ENCODE measurements around the gene ASPG. TPM values are rescaled to one million over a fixed set of nuclear protein-coding genes. Genes with fewer than 3 reads are reported as not detected.

The ASPG gene
- total RNA-seq, 1 donor from 2014 or later, result 1.1 TPM

DNA sequence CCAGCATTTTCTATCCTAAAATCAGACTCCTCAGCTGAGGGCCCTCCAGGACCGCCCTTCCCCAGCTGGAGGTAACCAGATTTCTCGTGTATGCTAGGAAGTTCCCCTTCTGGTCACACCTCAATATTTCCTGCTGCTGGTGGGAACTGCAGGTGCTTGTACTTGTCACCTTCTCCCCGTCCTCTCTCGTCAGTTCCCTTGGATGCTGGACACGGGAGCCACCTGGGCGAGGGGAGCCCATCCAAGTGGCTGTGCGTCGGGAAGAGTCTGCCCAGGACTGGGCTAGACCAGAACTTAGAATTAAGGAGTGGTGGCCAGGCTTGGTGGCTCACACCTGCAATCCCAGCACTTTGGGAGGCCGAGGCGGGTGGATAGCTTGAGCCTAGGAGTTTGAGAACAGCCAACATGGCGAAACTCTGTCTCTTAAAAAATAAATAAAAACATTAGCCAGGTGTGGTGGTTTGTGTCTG lies 29.7 kb downstream of the ASPG start:
- no peak for DNase-seq (ENCODE audit: low spot score)

DNA sequence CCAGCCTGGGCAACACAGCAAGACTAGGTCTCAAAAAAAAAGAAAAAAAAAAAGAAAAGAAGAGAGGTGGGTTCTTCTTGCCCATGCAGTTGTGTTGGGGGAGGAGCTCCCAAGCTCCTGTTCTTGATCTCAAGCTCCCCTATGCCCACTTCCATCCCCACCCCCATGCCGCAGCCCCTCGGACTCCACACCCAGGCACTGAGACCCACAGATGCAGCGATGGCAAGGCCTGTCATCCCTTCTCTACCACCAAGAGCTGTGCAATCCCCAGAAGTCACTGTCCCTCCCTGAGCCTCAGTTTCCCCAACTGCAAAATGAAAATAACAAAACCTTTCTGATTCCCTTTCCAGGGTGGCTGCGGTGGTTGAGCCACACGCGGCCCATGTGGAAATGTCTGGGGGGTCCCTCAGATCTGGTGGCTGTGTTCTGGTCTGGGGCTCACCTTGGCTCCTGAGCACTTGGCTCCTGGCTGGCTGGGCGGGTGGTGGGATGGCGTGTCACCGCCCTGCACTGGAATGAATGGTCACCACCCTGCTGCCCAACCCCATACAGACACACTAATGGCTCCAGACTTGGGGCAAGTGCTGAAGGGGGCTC lies 30.3 kb downstream of the ASPG start:
- no peak for DNase-seq (ENCODE audit: low spot score)

DNA sequence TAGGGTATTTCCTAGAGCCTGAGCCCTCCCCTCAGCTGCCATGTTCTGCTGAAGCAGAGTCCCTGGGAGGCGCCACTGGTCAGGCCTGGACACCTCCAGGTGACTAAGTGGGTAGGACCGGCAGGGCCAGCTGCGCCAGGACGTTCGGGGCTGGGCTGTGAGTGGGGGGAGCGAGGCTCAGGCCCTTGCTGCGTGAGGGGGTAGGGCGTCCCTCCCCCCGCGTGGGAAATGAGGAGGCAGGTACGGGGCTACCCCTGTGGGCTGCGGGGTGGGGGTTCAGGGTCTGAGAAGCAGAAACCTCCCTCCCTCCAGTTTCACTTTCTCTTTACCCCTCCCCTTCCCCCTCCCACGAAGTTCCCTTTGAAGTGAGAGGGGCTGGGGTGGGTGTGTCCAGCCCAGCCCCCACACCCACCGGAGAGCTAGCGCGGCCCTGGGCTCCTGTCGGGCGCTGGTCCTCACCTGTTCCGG lies 30.8 kb downstream of the ASPG start:
- no peak for DNase-seq (ENCODE audit: low spot score)

DNA sequence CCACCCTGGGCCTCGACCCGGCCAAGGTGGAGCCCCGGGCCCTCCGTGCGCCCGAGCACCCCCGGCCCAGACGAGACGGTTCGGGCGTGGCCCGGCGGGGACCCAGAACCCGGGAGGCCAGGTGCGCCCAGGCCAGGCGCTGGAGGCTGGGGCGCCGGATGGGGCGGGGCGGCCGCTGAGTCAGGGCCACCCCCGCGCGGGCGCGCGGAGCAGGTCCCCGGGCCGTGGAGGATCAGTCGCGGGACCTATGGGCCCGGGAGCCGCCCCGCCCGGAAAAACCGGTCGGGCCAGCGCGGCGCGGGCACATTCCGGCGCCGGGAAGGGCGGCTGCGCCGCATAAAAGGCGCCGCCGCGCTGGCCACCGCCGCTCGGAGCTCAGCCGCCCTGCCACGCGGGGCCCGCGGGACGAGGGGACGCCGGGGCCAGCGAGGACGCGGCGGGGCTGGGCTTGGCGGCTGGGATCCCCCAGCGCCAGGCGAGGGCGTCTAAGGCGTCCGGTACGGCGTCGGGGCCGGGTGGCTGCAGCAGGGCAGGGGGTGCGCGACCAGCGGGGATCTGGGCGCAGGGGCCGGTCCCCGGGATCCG lies 31.3 kb downstream of the ASPG start:
- DNase-seq (ENCODE audit: low spot score), result no peak

DNA sequence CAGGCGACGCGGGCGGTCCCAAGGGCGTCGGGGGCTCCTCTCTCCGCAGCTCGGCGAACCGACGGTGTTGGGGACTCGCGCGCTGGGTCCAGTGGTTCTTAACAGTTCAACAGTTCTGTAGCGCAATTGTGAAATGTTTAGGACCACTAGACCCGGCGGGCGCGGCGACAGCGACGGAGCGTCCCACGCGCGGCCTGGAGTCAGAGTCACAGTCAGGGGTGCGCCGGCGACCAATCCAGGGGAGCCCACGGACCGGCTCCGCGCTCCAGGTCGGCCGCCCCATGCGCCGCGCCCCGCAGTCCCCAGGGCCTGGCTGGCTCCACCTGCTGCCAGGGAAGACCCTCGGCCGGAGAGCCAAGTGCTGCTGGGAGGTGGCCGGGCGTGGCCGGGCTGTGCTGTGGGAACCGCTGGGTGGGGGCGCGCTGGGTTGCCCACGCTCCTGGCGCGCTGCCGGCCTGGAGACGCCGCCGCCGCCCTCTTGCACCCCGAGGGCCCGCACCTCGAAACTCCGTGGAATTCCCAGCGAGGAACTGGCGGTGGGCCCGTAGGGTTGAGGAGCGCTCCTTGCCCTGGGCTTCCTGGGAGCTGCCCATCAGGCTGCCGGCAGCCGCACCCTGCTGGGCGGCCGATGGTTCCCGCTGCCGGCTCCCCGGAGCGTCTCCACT lies 32.0 kb downstream of the ASPG start:
- no peak for DNase-seq (ENCODE audit: low spot score)

DNA sequence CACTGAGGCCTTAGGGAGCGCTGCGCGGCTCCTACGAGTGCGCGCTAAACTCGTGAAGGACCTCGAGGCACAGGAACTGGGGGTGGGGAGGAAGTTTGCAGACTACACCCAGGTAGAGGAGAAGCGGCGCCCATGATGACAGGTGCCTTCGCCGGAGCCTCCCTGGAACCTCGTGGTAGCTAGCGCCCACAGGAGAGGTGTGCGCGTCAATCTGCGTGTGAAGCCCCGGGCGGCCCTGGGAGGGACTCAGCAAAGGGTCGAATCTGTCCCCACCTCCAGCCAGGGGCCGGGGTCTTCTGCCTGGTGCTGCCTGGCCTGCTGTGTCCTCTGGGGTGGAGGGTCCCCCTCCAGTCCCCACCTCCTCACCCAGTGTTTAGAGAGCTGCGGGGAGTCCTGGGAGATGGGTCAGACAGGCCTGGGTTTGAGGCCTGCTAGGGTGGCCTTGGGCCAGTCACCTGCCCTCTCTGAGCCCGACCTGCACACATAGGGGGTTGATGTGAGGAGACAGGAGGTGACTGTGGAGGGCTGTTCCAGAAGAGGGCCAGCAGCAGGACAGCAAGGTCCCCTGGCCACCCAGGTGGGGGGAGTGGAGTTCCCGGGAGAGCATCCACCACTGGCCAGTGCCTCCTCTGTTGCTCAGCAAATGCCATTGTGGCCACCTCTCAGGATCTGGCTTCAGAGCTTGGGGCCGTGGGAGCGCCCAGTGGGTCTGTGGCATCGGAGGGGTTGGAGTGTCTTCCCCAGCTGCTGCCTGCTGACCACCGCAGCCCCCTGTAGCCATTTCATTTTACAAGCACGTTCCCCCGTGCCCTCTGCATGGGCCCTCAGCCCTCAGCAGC lies 32.7 kb downstream of the ASPG start:
- DNase-seq (ENCODE audit: low spot score), result no peak

DNA sequence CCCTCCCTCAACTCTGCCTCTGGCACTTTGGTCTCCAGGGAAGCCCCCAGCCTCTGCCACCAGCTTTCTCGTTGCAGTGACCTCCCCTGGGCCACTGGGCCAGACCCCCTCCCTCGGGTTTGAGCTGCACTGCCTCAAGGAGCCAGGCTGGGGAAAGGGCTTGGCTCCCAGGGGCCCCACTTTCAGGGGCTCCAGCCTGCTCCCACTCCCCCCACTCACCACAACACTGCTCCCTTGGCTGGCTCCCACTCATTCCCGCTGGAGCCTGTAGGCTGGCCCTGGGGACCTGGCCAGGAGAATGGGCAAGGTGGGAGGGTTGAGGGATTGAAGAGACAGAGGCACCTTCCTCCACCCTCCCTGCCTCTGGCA lies 33.6 kb downstream of the ASPG start:
- no peak for DNase-seq (ENCODE audit: low spot score)

DNA sequence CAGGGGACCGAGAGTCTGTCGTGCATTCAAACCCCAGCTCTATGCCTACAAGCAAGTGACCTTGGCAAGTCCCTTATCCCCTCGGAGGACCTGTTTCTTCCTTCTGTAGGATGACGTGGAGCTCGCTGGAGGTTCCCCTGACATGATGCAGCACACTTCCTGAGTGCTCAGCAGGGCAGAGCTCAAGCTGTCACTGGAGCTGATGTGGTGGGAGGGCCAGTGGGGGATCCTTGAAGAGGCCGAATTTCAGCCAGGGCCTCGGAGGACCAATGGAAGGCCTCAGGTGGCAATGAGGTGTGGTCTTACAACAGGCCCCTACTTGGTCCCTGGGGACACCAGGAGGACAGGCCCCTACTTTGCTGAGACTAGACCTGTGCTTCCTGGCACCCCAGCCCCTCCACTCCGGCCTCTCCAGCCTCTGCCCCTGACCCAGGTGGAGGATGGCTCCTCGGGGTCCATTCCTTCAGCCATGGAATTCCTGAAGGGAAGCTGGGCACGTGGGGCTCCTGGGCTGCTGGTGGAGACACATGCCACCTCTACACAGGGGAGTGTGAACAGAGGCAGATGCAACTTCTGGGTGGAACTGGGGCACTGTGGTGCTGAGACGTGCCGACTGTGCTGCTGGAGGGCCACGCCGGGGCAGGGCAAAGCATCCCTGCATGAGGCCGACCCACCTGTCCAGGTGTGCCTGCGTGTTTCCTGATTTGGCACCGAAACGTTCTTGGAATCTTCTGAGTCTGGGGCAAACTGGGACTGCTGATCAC lies 34.2 kb downstream of the ASPG start:
- no peak for DNase-seq (ENCODE audit: low spot score)

DNA sequence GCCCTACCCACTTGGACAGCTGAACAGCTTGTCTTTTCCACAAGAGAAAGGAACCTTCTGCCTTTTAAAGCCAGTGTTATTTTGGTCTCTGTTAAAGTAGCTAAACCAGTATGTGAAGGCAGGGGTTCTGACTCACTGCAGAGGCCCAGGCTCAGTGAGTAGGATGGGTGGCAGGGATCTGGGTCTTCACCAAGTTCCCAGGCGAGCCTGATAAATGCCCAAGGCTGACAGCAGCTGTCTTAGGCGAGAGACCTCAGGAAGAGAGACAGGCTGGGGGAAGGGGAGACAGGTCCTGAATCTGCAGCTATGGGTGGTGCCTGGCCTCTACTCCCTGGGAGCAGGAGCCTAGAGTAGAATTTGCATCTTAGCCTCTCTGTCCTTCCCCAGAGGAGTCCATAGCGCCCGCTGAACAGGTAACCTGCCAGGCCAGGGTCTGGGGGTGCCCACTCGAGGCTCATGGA lies 34.8 kb downstream of the ASPG start:
- DNase-seq (ENCODE audit: low spot score), result no peak

DNA sequence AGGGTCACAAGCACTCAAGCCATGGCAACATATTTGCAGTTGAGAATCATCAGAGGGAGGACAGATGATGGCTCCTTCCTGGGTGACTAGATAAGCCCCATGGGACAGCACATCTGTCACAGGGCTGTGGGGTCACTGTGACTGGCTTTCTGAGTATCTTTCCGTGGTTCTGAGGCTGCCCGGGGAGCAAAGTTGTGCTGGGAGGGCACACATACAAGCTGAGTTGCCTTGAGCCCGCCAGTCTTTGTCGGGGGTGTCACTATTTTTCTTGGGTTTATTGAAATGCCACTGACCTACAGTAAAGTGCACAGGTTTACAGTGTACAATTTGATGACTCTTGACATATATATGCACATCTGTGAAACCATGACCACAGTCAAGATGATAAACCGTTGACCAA lies 35.6 kb downstream of the ASPG start:
- no peak for DNase-seq (ENCODE audit: low spot score)

DNA sequence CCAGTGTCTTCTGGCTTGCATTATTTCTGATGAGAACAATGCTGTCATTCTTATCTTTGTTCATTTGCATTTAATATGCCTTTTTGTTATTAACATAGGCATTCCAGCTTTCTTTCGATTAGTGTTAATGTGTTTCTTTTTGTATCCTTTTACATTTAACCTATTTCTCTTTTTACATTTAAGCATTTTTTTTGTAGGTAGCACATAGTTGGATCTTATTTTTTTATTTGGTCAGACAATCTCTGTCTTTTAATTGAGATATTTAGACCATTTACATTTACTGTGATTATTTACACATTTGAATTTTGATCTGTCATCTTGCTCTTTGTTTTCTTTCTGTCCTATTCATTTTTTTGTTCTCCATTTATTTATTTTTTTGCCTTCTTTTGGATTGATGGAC lies 38.4 kb downstream of the ASPG start:
- no peak for DNase-seq (ENCODE audit: low spot score)

DNA sequence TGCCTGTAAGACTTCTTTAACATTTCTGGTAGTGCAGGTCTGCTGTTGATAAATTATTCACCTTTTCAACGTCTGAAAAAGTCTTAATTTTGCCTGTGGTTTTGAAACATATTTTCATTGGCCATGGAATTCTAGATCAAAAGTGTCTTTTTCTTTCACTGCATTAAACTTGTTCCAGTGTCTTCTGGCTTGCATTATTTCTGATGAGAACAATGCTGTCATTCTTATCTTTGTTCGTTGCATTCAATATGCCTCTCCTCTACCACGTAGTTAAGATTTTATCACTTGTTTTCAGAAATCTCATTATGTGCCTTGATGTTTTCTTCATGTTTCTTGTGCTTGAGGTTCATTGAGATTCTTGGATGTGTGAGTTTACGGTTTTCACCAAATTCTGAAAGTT lies 39.5 kb downstream of the ASPG start:
- DNase-seq (ENCODE audit: low spot score), result no peak

DNA sequence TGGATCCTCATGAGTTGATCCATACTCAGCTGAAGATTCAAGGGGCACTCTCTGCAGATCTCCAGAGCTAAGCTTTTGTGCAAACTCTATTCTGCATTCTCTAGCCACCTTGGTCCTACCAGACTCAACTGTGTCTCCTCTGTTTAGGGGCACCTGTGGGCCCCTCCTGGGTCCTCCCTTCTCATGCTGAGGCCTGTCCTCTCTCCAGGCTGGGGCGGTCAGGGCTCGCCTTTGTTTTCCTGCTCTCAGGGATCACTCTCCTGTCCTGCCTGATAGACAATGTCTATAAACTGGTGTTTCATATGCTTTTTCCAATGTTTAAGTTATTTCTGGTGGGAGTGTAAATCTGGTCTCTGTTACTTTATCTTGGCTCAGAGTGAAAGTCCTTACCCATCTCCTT lies 41.3 kb downstream of the ASPG start:
- DNase-seq (ENCODE audit: low spot score), result no peak

DNA sequence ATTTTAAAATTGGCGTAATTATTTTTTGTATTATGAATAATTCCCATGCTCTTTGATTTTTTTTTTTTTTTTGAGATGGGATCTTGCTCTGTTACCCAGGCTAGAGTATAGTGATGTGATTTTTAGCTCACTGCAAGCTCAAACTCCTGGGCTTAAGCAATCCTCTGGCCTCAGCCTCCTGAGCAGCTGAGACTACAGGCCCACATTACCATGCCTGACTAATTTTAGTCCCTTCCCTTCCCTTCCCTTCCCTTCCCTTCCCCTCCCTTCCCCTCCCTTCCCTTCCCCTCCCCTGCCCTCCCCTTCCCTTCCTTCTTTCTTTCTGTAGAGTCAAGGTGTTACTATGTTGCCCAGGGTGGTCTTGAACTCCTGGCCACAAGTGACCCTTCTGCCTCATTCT lies 43.5 kb downstream of the ASPG start:
- DNase-seq (ENCODE audit: low spot score), result no peak

DNA sequence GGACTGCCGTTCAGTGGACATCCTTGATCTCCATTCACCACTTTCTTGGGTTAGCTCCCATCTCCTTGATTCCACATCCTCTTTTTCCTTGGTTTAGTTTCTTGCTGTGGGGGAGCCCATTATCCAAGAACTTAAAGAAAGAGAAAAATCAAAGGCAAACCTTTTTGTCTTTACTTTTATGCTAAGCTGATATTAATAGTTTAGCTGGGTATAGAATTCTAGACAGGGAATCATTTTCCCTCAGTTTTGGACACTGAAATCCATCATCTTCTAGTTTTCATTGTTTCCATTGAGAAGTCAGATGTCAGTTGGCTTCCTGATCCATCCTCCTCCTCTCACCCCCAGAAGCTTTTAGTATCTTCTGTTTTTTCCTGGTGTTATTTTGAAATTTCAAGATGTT lies 44.1 kb downstream of the ASPG start:
- DNase-seq (ENCODE audit: low spot score), result no peak

DNA sequence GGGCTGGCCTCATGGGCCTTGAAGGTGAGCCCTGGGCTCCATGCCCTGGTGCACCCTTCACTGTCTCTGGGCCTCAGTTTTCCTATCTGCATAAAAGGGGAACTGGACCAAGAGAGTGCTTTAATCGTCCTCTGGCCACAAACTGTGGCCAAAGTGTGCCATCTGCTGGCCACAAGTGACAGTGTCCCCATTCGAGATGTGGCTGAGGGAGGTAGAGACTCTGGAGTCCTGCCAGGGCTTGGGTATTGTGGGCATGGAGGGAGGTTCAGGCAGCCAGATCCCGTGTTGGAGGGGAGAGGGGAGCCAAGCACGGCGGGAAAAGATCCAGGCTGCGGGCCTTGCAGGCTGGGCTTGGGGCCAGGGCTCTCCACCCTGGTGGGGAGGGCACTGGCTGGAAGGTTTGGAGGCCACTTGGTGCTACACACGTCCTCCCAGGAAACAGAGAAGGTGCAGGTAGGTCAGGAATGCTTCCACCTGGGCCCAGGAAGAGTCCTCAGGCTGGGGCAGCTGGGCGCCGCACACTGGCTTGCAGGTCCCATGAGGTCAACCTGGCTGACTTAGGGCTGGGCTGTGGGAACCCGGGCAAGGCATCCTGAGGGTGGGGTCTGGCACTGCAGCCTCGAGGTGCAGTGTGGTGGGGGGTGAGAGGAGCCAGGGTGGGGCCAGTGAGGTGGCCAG lies 45.6 kb downstream of the ASPG start:
- DNase-seq (ENCODE audit: low spot score), result peak; percentile 83

DNA sequence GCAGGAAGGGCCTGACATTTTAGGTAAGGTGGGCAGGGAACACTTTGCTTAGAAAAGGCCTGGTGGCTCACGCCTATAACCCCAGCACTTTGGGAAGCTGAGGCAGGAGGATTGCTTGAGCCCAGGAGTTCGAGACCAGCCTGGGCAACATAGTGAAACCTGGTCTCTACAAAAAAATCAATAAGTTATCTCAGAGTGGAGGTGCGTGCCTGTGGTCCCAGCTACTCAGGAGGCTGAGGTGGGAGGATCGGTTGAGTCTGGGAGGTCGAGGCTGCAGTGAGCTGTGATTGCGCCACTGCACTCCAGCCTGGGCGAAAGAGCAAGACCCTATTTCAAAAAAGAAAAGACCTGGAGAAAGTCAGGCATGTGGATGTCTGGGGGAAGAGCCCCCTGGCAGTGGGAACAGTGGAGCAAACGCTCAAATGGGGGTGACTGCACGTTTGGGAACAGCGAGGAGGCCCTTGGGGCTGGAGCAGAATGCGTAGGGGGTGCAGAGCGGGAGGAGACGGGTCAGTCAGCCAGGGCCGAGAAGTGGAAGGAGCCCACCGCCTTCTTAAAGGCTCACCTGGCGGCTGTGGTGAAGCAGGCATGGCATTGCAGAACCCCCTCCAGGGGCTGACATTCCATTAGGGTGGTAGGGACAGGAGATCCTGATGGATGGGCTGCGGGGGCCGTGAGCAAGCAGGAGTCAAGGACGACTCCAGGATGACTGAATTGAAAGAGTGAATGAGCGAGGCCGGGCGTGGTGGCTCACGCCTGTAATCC lies 46.6 kb downstream of the ASPG start:
- peak; percentile 81 for DNase-seq (ENCODE audit: low spot score)

DNA sequence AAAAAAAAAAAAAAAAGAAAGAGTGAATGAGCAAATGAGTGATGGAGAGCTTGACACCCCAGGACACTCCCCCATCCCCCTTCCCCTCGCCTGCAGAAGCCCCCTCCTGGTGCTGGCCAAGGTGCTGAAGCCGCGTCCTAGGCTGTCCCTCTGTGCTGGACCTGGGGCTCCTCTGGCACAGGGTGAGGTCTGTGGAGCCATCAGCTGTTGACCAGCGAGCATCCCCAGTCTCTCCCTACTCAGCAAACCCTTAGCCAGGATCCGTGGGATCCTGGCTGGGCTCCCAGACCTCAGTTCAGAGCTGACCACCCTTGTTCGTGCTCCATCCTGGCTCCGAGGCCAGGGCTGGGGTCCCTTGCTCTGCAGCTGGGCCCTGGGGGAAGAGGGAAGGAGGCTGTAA lies 47.5 kb downstream of the ASPG start:
- peak; percentile 57 for DNase-seq (ENCODE audit: low spot score)

DNA sequence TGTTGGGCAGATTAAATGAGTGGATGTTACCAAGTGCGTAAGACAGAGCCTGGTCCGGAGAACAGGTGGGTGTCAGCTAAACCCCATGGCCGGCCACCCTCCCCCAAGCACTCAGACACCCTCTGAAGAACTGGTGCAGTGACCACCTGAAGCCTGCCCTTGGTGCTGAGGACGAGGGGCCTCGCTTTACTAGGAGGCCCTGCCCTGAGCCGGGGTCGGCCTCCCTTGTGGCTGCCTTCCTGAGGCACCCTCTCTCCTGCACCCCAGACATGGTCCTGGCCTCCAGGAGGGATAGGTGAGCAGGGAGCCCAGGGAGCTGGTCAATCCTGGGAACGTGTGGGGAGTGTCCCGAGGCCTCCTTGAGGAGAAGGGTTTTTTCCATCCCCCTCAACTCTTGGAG lies 48.0 kb downstream of the ASPG start:
- peak; percentile 65 for DNase-seq (ENCODE audit: low spot score)

Measured in mesenteric fat pad (tissue), 1 donor.